AG09309 (cell line): ENCODE results near the gene ACOT7.

Experiments
- DNase-seq: peaks from one replicate; pipeline ENCODE4 v3.0.0-alpha.2; 2010; ENCODE audit warnings: low read depth
- H3K4me3 ChIP-seq: 2 replicates; pipeline ENCODE4 v1.5.1; 2011; ENCODE audit warnings: mild to moderate bottlenecking, low read depth, low read length, moderate library complexity; ENCODE audit not compliant: control insufficient read depth
- CTCF ChIP-seq: IDR thresholded peaks from 2 replicates; pipeline ENCODE4 v1.5.1; 2011; ENCODE audit warnings: mild to moderate bottlenecking, low read depth, low read length, inconsistent platforms; ENCODE audit not compliant: insufficient read depth, control insufficient read depth; ENCODE audit errors: missing control alignments

ACOT7 gene

GRCh38 chr1:6358757-6359201 lies 34.8 kb downstream of the ACOT7 start:
- no peak overlapping the region for H3K4me3 ChIP-seq
- TF ChIP-seq CTCF: no peak
- DNase-seq: no peak

DNA sequence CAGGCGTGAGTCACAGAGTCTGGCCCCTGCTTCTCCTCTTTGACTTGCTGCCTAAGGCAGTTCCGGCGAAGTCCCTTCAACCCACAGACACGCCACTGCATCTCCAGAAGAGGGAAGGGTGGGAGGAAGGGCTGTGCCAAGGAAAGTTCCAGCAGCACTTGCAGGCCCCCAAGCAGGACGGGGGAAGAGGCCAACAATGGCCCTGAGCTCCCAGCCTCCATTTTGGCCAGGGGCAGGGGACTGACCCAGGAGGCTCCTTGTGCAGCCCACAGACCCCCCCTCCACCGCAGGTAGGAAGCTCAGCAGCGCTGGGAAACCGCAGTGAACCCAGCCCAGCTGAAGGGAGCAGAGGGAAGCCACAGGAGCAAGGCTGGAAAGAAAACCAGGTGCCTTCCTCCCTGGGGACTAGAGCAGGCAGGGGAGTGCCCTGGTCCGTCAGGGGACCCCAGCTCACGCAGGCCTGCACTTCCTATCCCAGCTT lies 35.4 kb downstream of the ACOT7 start:
- TF ChIP-seq CTCF: no peak
- no peak overlapping the region for H3K4me3 ChIP-seq

GRCh38 chr1:6357243-6357936 lies 36.2 kb downstream of the ACOT7 start:
- H3K4me3 ChIP-seq: no peak overlapping the region
- TF ChIP-seq CTCF: peak; percentile 5
- no peak for DNase-seq

More for the DNA sequence above, 35.4 kb downstream of the ACOT7 start:
- DNase-seq: no peak

- H3K4me3 ChIP-seq: no peak overlapping the region
- no peak for DNase-seq
- TF ChIP-seq CTCF: no peak
These were observed 37.9 kb downstream of the ACOT7 start for GRCh38 chr1:6355621-6356020.

DNA sequence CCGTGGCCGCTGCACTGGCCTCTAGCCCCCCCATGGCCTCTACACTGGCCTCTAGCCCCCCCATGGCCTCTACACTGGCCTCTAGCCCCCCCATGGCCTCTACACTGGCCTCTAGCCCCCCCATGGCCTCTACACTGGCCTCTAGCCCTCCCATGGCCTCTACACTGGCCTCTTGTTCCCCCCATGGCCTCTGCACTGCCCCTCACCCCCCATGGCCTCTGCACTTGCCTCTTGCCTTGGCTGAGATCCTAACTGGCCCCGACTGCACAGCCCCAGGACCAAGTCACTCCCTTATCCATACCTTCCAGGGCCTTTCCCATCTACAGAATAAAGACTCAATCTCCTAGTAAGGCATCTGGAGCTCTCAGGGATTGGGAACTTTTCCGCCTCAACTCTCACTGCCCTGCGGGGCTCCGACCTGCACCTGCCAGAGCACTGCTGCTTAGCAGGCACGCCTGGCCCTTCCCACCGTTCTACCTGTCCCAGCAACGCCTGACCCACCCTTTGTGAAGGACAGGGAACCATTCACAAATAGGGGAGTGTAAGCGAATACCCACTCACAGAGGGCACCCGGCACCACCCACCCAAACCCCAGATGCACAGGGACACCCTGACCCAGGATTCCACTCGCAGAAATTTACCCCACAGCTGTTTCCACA lies 38.8 kb downstream of the ACOT7 start:
- DNase-seq: no peak
- no peak overlapping the region for H3K4me3 ChIP-seq
- no peak for TF ChIP-seq CTCF

DNA sequence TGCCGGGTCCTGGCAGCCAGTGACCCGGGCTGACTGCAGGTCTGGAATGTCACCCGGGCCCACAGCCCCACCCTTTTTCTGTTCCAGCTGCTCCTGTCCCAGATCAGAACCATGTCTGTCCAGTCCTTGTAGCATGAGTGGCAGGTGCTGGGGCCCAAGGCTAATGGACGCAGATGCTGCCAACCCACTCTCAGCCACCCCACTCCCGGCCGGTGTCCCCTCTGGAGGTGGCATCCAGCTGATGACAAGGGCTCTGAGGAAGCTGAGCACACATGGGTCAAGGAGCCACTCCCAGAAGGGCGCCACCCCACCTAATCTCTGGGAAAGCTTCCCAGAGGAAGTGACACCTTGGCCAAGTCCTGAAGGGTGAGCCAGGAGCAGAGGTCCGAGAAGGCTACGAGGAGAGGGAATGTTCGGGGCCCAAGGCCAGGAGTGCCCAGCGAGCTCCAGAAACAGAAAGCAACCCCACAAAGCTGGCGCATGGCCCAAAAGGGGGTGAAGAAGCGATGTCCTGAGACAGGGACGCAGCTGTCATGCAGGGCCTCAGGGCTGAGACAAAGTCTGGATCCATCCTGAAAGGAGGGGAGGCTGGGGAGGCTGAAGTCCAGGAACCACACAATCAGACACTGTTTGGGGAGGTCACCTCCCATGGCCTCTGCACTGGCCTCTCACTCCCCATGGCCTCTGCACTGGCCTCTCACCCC lies 39.5 kb downstream of the ACOT7 start:
- no peak for TF ChIP-seq CTCF
- no peak overlapping the region for H3K4me3 ChIP-seq
- no peak for DNase-seq
